Measurements from ENCODE around the gene HBG2. TPM values are rescaled to one million over a fixed set of nuclear protein-coding genes. Genes with fewer than 3 reads are reported as not detected.

The HBG2 gene
- polyA plus RNA-seq, 1 donor from 2014 or later = not detected

DNA sequence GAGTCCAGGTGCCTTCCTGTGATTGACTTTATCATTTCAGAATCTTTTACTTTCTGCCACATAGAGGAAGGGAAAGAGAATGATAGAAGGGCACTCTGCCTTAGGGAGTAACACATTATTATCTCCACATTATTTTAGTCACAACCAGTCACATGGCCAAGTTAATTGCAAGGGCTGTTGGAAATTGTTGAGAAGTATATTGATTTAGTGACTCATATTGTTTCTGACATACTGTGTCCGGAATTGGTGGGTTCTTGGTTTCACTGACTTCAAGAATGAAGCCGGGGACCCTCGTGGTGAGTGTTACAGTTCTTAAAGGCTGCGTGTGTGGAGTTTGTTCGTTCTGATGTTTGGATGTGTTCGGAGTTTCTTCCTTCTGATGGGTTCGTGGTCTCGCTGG lies 38.4 kb upstream of the HBG2 start:
- Histone ChIP-seq H3K4me3 (ENCODE audit: low read length) (no peak overlapping the region), H3K27ac (ENCODE audit: low read length) (no peak overlapping the region), H3F3A (ENCODE audit: insufficient read depth, low read length, poor library complexity, severe bottlenecking) (no peaks in the 10 kb centered on the region), H4K20me1 (ENCODE audit: insufficient read depth) (no peaks in the 10 kb centered on the region), H3K9me3 (ENCODE audit: low read length) (no peaks in the 10 kb centered on the region), H2AFZ (ENCODE audit: low read depth, low read length) (no peak overlapping the region), H3K9ac (ENCODE audit: low read length) (no peak overlapping the region), H3K4me2 (ENCODE audit: low read length) (no peak overlapping the region), H3K36me3 (ENCODE audit: insufficient read depth, low read length) (no peaks in the 10 kb centered on the region), H3K79me2 (replicated peaks; ENCODE audit: insufficient read depth, low read length) (no peaks in the 10 kb centered on the region), H3K9me2 (ENCODE audit: insufficient read depth, low read length) (no peaks in the 10 kb centered on the region), H3K27me3 (ENCODE audit: insufficient read depth, low read depth, low read length) (no peaks in the 10 kb centered on the region)
- TF ChIP-seq MXI1 (conservative IDR thresholded peaks at IDR 0.05; ENCODE audit: poor library complexity, severe bottlenecking) (no peak), SMC3 (conservative IDR thresholded peaks at IDR 0.05; ENCODE audit: poor library complexity) (no peak), EZH2 (IDR thresholded peaks at IDR 0.05; ENCODE audit: borderline replicate concordance, insufficient read depth, low read length, poor library complexity, severe bottlenecking) (no peak), POLR2AphosphoS5 (IDR thresholded peaks at IDR 0.05) (no peak), RAD21 (conservative IDR thresholded peaks at IDR 0.05) (no peak), EP300 (conservative IDR thresholded peaks at IDR 0.05; ENCODE audit: poor library complexity, severe bottlenecking) (no peak), TAF1 (IDR thresholded peaks at IDR 0.05; ENCODE audit: low read depth) (no peak)
- TF ChIP-seq, protein P1, sequence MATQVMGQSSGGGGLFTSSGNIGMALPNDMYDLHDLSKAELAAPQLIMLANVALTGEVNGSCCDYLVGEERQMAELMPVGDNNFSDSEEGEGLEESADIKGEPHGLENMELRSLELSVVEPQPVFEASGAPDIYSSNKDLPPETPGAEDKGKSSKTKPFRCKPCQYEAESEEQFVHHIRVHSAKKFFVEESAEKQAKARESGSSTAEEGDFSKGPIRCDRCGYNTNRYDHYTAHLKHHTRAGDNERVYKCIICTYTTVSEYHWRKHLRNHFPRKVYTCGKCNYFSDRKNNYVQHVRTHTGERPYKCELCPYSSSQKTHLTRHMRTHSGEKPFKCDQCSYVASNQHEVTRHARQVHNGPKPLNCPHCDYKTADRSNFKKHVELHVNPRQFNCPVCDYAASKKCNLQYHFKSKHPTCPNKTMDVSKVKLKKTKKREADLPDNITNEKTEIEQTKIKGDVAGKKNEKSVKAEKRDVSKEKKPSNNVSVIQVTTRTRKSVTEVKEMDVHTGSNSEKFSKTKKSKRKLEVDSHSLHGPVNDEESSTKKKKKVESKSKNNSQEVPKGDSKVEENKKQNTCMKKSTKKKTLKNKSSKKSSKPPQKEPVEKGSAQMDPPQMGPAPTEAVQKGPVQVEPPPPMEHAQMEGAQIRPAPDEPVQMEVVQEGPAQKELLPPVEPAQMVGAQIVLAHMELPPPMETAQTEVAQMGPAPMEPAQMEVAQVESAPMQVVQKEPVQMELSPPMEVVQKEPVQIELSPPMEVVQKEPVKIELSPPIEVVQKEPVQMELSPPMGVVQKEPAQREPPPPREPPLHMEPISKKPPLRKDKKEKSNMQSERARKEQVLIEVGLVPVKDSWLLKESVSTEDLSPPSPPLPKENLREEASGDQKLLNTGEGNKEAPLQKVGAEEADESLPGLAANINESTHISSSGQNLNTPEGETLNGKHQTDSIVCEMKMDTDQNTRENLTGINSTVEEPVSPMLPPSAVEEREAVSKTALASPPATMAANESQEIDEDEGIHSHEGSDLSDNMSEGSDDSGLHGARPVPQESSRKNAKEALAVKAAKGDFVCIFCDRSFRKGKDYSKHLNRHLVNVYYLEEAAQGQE (IDR thresholded peaks at IDR 0.05; ENCODE audit: borderline replicate concordance) = no peak
- TF ChIP-seq, protein P2, sequence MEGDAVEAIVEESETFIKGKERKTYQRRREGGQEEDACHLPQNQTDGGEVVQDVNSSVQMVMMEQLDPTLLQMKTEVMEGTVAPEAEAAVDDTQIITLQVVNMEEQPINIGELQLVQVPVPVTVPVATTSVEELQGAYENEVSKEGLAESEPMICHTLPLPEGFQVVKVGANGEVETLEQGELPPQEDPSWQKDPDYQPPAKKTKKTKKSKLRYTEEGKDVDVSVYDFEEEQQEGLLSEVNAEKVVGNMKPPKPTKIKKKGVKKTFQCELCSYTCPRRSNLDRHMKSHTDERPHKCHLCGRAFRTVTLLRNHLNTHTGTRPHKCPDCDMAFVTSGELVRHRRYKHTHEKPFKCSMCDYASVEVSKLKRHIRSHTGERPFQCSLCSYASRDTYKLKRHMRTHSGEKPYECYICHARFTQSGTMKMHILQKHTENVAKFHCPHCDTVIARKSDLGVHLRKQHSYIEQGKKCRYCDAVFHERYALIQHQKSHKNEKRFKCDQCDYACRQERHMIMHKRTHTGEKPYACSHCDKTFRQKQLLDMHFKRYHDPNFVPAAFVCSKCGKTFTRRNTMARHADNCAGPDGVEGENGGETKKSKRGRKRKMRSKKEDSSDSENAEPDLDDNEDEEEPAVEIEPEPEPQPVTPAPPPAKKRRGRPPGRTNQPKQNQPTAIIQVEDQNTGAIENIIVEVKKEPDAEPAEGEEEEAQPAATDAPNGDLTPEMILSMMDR (IDR thresholded peaks at IDR 0.05; ENCODE audit: poor library complexity, severe bottlenecking) = no peak

- Histone ChIP-seq H3K36me3 (ENCODE audit: insufficient read depth, low read length) (no peaks in the 10 kb centered on the region), H3K27ac (ENCODE audit: low read length) (no peak overlapping the region), H3K9me3 (ENCODE audit: low read length) (no peaks in the 10 kb centered on the region), H3K4me2 (ENCODE audit: low read length) (no peak overlapping the region), H4K20me1 (ENCODE audit: insufficient read depth) (no peaks in the 10 kb centered on the region), H2AFZ (ENCODE audit: low read depth, low read length) (no peak overlapping the region), H3K27me3 (ENCODE audit: insufficient read depth, low read depth, low read length) (no peaks in the 10 kb centered on the region), H3K79me2 (replicated peaks; ENCODE audit: insufficient read depth, low read length) (no peaks in the 10 kb centered on the region), H3K9me2 (ENCODE audit: insufficient read depth, low read length) (no peaks in the 10 kb centered on the region), H3K9ac (ENCODE audit: low read length) (no peak overlapping the region), H3F3A (ENCODE audit: insufficient read depth, low read length, poor library complexity, severe bottlenecking) (no peaks in the 10 kb centered on the region), H3K4me3 (ENCODE audit: low read length) (no peak overlapping the region)
- TF ChIP-seq EZH2 (IDR thresholded peaks at IDR 0.05; ENCODE audit: borderline replicate concordance, insufficient read depth, low read length, poor library complexity, severe bottlenecking) (no peak), SMC3 (conservative IDR thresholded peaks at IDR 0.05; ENCODE audit: poor library complexity) (no peak), EP300 (conservative IDR thresholded peaks at IDR 0.05; ENCODE audit: poor library complexity, severe bottlenecking) (no peak), RAD21 (conservative IDR thresholded peaks at IDR 0.05) (no peak), TAF1 (IDR thresholded peaks at IDR 0.05; ENCODE audit: low read depth) (no peak), POLR2AphosphoS5 (IDR thresholded peaks at IDR 0.05) (no peak), MXI1 (conservative IDR thresholded peaks at IDR 0.05; ENCODE audit: poor library complexity, severe bottlenecking) (no peak)
- TF ChIP-seq, protein P2 (IDR thresholded peaks at IDR 0.05; ENCODE audit: poor library complexity, severe bottlenecking) = no peak
- TF ChIP-seq, protein P1 (IDR thresholded peaks at IDR 0.05; ENCODE audit: borderline replicate concordance) = no peak
Measured at GRCh38 chr11:5291207-5291838, 36.7 kb upstream of the HBG2 start.
